GM12878 (cell line): Measurements from ENCODE around the gene MRPL34.

ENCODE experiments used
- MTA2 ChIP-seq: fragments of 450-650 bp; IDR thresholded peaks from 2 replicates; pipeline ENCODE4 v1.6.1; 2016; ENCODE audit warnings: low read depth, mild to moderate bottlenecking, moderate library complexity
- POLR2AphosphoS5 ChIP-seq: IDR thresholded peaks from 2 replicates; pipeline ENCODE4 v1.6.1; 2011; ENCODE audit warnings: mild to moderate bottlenecking, low read length, inconsistent platforms
- SREBF1 ChIP-seq: IDR thresholded peaks from 2 replicates; pipeline ENCODE4 v1.6.1; 2012; ENCODE audit warnings: mild to moderate bottlenecking, low read length

GRCh38 chr19:17320435-17320834 lies 14.8 kb downstream of the MRPL34 start:
- TF ChIP-seq MTA2: no peak
- TF ChIP-seq SREBF1: no peak
- TF ChIP-seq POLR2AphosphoS5: no peak
